Stimulated activated effector memory CD8-positive, alpha-beta T cell treated with anti-CD3 and anti-CD28 coated beads, Interleukin-12 subunit alpha, Interleukin-12 subunit beta, amount 100 ng/mL, for 72 hours (primary cell): Measurements from ENCODE around the gene VARS1.
"Not testable (repeated sequence)": the region's sequence is repeated elsewhere in the genome, so short reads cannot be mapped to it uniquely, and the experiment has no call there.

ENCODE experiments used
- ATAC-seq: fragments of 150-1000 bp; cut with Tn5 transposase; 2 replicates; pipeline ENCODE4 v1.10.0; 2021
- DNase-seq, 2 donors: peaks; one replicate each; pipeline ENCODE4 v3.0.0; 2021 to 2022; ENCODE audit warnings: low spot score in 2 of 2
- H3K27ac Mint-ChIP-seq: one replicate; pipeline ENCODE4 v1.8.0; 2022; ENCODE audit warnings: mild to moderate bottlenecking, mixed read lengths
- H3K36me3 Mint-ChIP-seq: one replicate; pipeline ENCODE4 v1.8.0; 2022; ENCODE audit warnings: mild to moderate bottlenecking, mixed read lengths
- H3K4me1 Mint-ChIP-seq: one replicate; pipeline ENCODE4 v1.8.0; 2022; ENCODE audit warnings: mixed read lengths
- H3K4me3 Mint-ChIP-seq: one replicate; pipeline ENCODE4 v1.8.0; 2022; ENCODE audit warnings: mild to moderate bottlenecking, mixed read lengths
- H3K9me3 Mint-ChIP-seq: one replicate; pipeline ENCODE4 v1.8.0; 2022; ENCODE audit warnings: mixed read lengths

The VARS1 gene

GRCh38 chr6:31795616-31796298 is at the start of gene VARS1:
VARS1 (minus strand) TSS chr6:31795752; CDS start chr6:31795217, 535 bp downstream.
- peak within 1 kb of the TSS; percentile 99 for H3K27ac Mint-ChIP-seq
- peaks cover 42% of the 10 kb centered on the region for H3K4me1 Mint-ChIP-seq
- DNase-seq (peak; percentile 90 to 93), ATAC-seq (peak; percentile 94)
- H3K4me3 Mint-ChIP-seq = peak within 1 kb of the TSS; percentile 95
- H3K36me3 Mint-ChIP-seq = peaks cover 68% of the 10 kb centered on the region
- H3K9me3 Mint-ChIP-seq = no peaks in the 10 kb centered on the region

- Mint-ChIP-seq H3K36me3 (peaks cover 62% of the 10 kb centered on the region), H3K4me3 (no peak overlapping the region), H3K27ac (no peak overlapping the region), H3K9me3 (no peaks in the 10 kb centered on the region), H3K4me1 (peaks cover under 1% of the 10 kb centered on the region)
- ATAC-seq = no peak
- DNase-seq = no peak
Observed at GRCh38 chr6:31844507-31844906, 49.0 kb upstream of the VARS1 start.

GRCh38 chr6:31842053-31842452 is 46.5 kb upstream of the VARS1 start:
- Mint-ChIP-seq H3K4me3 (no peak overlapping the region), H3K27ac (peak overlapping the region; percentile 54), H3K36me3 (peaks cover 87% of the 10 kb centered on the region), H3K9me3 (no peaks in the 10 kb centered on the region), H3K4me1 (peaks cover 16% of the 10 kb centered on the region)
- DNase-seq = no peak
- no peak for ATAC-seq

- not testable (repeated sequence) for H3K9me3 Mint-ChIP-seq, ATAC-seq, H3K4me3 Mint-ChIP-seq, H3K27ac Mint-ChIP-seq, DNase-seq
- Mint-ChIP-seq H3K4me1 (peaks cover 35% of the 10 kb centered on the region), H3K36me3 (peaks cover 95% of the 10 kb centered on the region)
Observed at GRCh38 chr6:31839779-31840126, 44.2 kb upstream of the VARS1 start.

GRCh38 chr6:31838968-31839367 is 43.4 kb upstream of the VARS1 start:
- H3K9me3 Mint-ChIP-seq = no peaks in the 10 kb centered on the region
- peaks cover 95% of the 10 kb centered on the region for H3K36me3 Mint-ChIP-seq
- ATAC-seq = no peak
- peak overlapping the region; percentile 95 for H3K4me3 Mint-ChIP-seq
- H3K27ac Mint-ChIP-seq = no peak overlapping the region
- peaks cover 35% of the 10 kb centered on the region for H3K4me1 Mint-ChIP-seq
- DNase-seq = no peak

- H3K4me3 Mint-ChIP-seq = peak overlapping the region; percentile 95
- peaks cover 35% of the 10 kb centered on the region for H3K4me1 Mint-ChIP-seq
- H3K36me3 Mint-ChIP-seq = peaks cover 92% of the 10 kb centered on the region
Observed at GRCh38 chr6:31838114-31838553, 42.6 kb upstream of the VARS1 start.

GRCh38 chr6:31837369-31838113 is 42.0 kb upstream of the VARS1 start:
- DNase-seq = no peak

More at GRCh38 chr6:31838114-31838553, 42.6 kb upstream of the VARS1 start:
- not testable (repeated sequence) for H3K9me3 Mint-ChIP-seq, DNase-seq, ATAC-seq
- H3K27ac Mint-ChIP-seq = peak overlapping the region; percentile 99

GRCh38 chr6:31836474-31837368 is 41.2 kb upstream of the VARS1 start:
- DNase-seq = no peak

More at GRCh38 chr6:31837369-31838113, 42.0 kb upstream of the VARS1 start:
- peak overlapping the region; percentile 95 for H3K4me3 Mint-ChIP-seq
- peaks cover 35% of the 10 kb centered on the region for H3K4me1 Mint-ChIP-seq
- peak overlapping the region; percentile 99 for H3K27ac Mint-ChIP-seq
- no peaks in the 10 kb centered on the region for H3K9me3 Mint-ChIP-seq
- H3K36me3 Mint-ChIP-seq = peaks cover 86% of the 10 kb centered on the region
- no peak for ATAC-seq

GRCh38 chr6:31836047-31836473 is 40.5 kb upstream of the VARS1 start:
- ATAC-seq (no peak), DNase-seq (no peak)
- Mint-ChIP-seq H3K27ac (peak overlapping the region; percentile 99), H3K4me1 (peaks cover 35% of the 10 kb centered on the region), H3K9me3 (no peaks in the 10 kb centered on the region), H3K36me3 (peaks cover 78% of the 10 kb centered on the region), H3K4me3 (peak overlapping the region; percentile 95)

More at GRCh38 chr6:31836474-31837368, 41.2 kb upstream of the VARS1 start:
- H3K9me3 Mint-ChIP-seq = no peaks in the 10 kb centered on the region
- peak overlapping the region; percentile 95 for H3K4me3 Mint-ChIP-seq
- peaks cover 35% of the 10 kb centered on the region for H3K4me1 Mint-ChIP-seq
- H3K27ac Mint-ChIP-seq = peak overlapping the region; percentile 99
- H3K36me3 Mint-ChIP-seq = peaks cover 78% of the 10 kb centered on the region
- no peak for ATAC-seq

GRCh38 chr6:31834367-31835250 is 39.1 kb upstream of the VARS1 start:
- peak overlapping the region; percentile 95 for H3K4me3 Mint-ChIP-seq
- peak overlapping the region; percentile 99 for H3K27ac Mint-ChIP-seq
- ATAC-seq (peak; percentile 74), DNase-seq (peak; percentile 69 to 93)
- H3K36me3 Mint-ChIP-seq = peaks cover 78% of the 10 kb centered on the region
- H3K9me3 Mint-ChIP-seq = no peaks in the 10 kb centered on the region
- peaks cover 48% of the 10 kb centered on the region for H3K4me1 Mint-ChIP-seq

- DNase-seq = no peak
- Mint-ChIP-seq H3K9me3 (no peaks in the 10 kb centered on the region), H3K36me3 (peaks cover 62% of the 10 kb centered on the region), H3K27ac (peak overlapping the region; percentile 86), H3K4me3 (peak overlapping the region; percentile 87), H3K4me1 (peaks cover 36% of the 10 kb centered on the region)
- no peak for ATAC-seq
Observed at GRCh38 chr6:31831350-31832215, 36.0 kb upstream of the VARS1 start.

- Mint-ChIP-seq H3K36me3 (peaks cover 56% of the 10 kb centered on the region), H3K9me3 (no peaks in the 10 kb centered on the region), H3K4me1 (peaks cover 31% of the 10 kb centered on the region), H3K27ac (peak overlapping the region; percentile 86), H3K4me3 (peak overlapping the region; percentile 87)
- DNase-seq = no peak
- no peak for ATAC-seq
Observed at GRCh38 chr6:31830886-31831335, 35.4 kb upstream of the VARS1 start.

GRCh38 chr6:31829633-31830283 is 34.2 kb upstream of the VARS1 start:
- Mint-ChIP-seq H3K9me3 (no peaks in the 10 kb centered on the region), H3K36me3 (peaks cover 44% of the 10 kb centered on the region), H3K27ac (peak overlapping the region; percentile 86), H3K4me3 (peak overlapping the region; percentile 87), H3K4me1 (peaks cover 32% of the 10 kb centered on the region)
- DNase-seq = no peak
- no peak for ATAC-seq
